Measurements from ENCODE around the gene POR. TPM values are rescaled to one million over a fixed set of nuclear protein-coding genes. Genes with fewer than 3 reads are reported as not detected.
"Not testable (repeated sequence)": the region's sequence is repeated elsewhere in the genome, so short reads cannot be mapped to it uniquely, and the experiment has no call there.

Gene POR
- total RNA-seq, 2 donors from 2014 or later: 88.0 to 136 TPM

DNA sequence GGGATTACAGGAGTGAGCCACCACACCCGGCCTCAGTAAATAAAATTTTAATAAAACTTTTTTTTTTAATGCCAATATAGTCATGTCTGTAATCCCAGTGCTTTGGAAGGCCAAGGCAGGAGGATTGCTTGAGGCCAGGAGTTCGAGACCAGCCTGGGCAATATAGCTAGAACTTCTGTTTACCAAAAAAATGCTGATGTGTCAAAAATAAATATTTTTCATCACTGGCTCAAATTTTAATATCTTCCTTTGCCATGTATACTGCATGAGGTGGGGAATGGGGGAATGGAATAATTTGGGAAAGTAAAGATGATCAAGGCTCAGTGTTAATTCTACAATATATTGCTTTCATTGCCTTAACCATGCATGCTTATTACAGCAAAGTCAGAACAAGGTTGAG is 46.8 kb upstream of the POR start:
- TF ChIP-seq POLR2AphosphoS5 (IDR thresholded peaks at IDR 0.05): no peak
- TF ChIP-seq, protein P1, sequence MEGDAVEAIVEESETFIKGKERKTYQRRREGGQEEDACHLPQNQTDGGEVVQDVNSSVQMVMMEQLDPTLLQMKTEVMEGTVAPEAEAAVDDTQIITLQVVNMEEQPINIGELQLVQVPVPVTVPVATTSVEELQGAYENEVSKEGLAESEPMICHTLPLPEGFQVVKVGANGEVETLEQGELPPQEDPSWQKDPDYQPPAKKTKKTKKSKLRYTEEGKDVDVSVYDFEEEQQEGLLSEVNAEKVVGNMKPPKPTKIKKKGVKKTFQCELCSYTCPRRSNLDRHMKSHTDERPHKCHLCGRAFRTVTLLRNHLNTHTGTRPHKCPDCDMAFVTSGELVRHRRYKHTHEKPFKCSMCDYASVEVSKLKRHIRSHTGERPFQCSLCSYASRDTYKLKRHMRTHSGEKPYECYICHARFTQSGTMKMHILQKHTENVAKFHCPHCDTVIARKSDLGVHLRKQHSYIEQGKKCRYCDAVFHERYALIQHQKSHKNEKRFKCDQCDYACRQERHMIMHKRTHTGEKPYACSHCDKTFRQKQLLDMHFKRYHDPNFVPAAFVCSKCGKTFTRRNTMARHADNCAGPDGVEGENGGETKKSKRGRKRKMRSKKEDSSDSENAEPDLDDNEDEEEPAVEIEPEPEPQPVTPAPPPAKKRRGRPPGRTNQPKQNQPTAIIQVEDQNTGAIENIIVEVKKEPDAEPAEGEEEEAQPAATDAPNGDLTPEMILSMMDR (IDR thresholded peaks at IDR 0.05): no peak
- no peak for TF ChIP-seq POLR2A (IDR thresholded peaks at IDR 0.05)
- H3K9me3 ChIP-seq: no peaks in the 10 kb centered on the region
- H3K27ac ChIP-seq: no peak overlapping the region
- H3K4me3 ChIP-seq: no peak overlapping the region
- 97% methylated on average over 2 of the region's 2 CpGs for WGBS
- no peaks in the 10 kb centered on the region for H3K4me1 ChIP-seq (replicated peaks)
- no peak for DNase-seq (ENCODE audit: low spot score)
- H3K27me3 ChIP-seq (replicated peaks; ENCODE audit: insufficient read depth): no peaks in the 10 kb centered on the region
- intact Hi-C loops (cut with DNase I): no loop called here
- no peaks in the 10 kb centered on the region for H3K36me3 ChIP-seq

DNA sequence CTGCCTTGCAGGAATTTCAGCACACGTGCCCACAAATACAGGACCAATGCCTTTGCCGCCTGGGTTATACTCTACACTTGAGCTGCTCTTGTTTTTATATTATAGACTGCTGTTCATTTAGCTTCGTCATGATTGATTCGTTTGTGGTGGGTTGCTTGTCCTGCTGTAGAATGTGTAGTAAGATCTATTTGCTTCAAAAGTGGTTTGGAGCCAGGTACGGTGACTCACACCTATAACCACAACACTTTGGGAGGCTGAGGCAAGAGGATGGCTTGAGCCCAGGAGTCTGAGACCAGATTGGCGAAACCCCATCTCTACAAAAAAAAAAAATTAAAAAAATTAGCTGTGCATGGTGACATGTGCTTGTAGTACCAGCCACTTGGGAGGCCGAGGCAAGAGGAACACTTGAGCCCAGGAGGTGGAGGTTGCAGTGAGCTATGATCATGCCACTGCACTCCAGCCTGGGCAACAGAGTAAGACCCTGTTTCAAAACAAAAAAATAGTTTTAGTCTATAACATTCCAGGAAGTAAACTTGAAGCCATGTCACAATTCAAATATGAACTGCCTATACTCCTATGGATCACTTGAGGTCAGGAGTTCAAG is 45.1 kb upstream of the POR start:
- intact Hi-C loops (cut with DNase I): no loop called here
- no peak overlapping the region for H3K27ac ChIP-seq
- DNase-seq (ENCODE audit: low spot score): no peak
- no peaks in the 10 kb centered on the region for H3K27me3 ChIP-seq (replicated peaks; ENCODE audit: insufficient read depth)
- no peaks in the 10 kb centered on the region for H3K4me1 ChIP-seq (replicated peaks)
- WGBS: 82% methylated on average over 7 of the region's 7 CpGs
- TF ChIP-seq, protein P1 (IDR thresholded peaks at IDR 0.05): no peak
- TF ChIP-seq POLR2AphosphoS5 (IDR thresholded peaks at IDR 0.05) (no peak), POLR2A (IDR thresholded peaks at IDR 0.05) (no peak)
- H3K4me3 ChIP-seq: no peak overlapping the region
- H3K36me3 ChIP-seq: no peaks in the 10 kb centered on the region
- no peaks in the 10 kb centered on the region for H3K9me3 ChIP-seq

DNA sequence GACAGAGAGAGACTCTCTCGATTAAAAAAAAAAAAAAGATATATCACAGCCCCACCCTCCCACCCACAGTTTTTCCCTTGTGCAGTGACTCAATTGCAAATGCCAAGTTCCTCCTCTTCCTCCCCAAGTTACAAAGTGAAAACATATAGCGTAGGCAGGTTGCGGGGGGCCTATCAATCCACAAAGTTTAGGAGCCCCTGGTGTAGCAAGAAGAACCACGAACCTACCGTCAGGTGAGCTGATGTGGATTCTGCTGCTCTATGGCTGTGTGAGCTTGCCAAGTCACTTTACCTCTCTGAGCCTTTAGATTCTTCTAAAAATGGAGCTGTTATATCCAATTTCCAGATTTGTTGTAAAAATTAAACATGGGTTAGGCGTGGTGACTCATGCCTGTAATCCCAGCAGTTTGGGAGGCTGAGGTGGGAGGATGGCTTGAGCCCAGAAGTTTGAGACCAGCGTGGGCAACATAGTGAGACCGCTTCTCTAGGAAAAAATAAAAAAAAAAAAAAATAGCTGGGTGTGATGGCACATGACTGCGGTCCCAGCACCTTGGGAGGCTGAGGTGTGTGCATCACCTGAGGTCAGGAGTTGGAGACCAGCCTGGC is 44.3 kb upstream of the POR start:
- Histone ChIP-seq H3K9me3 (no peaks in the 10 kb centered on the region), H3K4me3 (no peak overlapping the region), H3K27me3 (replicated peaks; ENCODE audit: insufficient read depth) (no peaks in the 10 kb centered on the region), H3K36me3 (no peaks in the 10 kb centered on the region), H3K4me1 (replicated peaks) (no peaks in the 10 kb centered on the region), H3K27ac (no peak overlapping the region)
- intact Hi-C loops (cut with DNase I): no loop called here
- WGBS: 88% methylated on average over 9 of the region's 9 CpGs
- TF ChIP-seq POLR2AphosphoS5 (IDR thresholded peaks at IDR 0.05): no peak
- TF ChIP-seq, protein P1 (IDR thresholded peaks at IDR 0.05): no peak
- TF ChIP-seq POLR2A (IDR thresholded peaks at IDR 0.05): no peak
- DNase-seq (ENCODE audit: low spot score): no peak

DNA sequence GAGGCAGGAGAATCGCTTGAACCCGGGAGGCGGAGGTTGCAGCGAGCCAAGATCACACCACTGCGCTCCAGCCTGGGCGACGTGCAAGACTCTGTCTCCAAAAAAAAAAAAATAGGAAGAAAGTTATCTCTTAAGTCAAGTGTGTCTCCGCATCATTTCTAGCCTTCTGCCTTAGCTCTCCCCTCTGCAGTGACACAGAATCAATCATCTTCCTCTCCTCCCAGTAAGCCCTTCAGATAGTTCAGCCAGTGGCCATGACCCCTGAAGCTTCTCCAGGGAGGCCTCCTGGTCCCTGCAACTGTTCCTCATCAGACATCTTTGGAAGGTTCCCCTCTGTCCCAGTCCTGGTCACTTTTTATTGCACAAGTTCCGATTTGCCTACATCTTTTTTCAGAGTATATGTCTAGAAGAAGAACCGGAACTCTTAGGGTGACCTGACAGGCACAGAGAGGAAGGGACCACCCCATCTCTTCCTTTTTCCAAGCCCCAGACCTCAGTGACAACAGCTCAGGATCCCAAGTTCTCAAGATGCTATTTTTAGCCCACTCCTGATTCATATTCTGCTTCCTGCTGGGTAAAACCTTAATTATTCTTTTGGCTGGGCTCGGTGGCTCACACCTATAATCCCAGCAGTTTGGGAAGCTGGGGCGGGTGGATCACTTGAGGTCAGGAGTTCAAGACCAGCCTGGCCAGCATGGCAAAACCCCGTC is 42.7 kb upstream of the POR start:
- Histone ChIP-seq H3K27ac (no peak overlapping the region), H3K9me3 (no peaks in the 10 kb centered on the region), H3K36me3 (no peaks in the 10 kb centered on the region), H3K27me3 (replicated peaks; ENCODE audit: insufficient read depth) (no peaks in the 10 kb centered on the region), H3K4me3 (no peak overlapping the region), H3K4me1 (replicated peaks) (no peaks in the 10 kb centered on the region)
- no peak for DNase-seq (ENCODE audit: low spot score)
- TF ChIP-seq POLR2AphosphoS5 (IDR thresholded peaks at IDR 0.05) (no peak), POLR2A (IDR thresholded peaks at IDR 0.05) (no peak)
- TF ChIP-seq, protein P1 (IDR thresholded peaks at IDR 0.05): no peak
- WGBS: 64% methylated on average over 13 of the region's 13 CpGs
- intact Hi-C loops (cut with DNase I): no loop called here

DNA sequence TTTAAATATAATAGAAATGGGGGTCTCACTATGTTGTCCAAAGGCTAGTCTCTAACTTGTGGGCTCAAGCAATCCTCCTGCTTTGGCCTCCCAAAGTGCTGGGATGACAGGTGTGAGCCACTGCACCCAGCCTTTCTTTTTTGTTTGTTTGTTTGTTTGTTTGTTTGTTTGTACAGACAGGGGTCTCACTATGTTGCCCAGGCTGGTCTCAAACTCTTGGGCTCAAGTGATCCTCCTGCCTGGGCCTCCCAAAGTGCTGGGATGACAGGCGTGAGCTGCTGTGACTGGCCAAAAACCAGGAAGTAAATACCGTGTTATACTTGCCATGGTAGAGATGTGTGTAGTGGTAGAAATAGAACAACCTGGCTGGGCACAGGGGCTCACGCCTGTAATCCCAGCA is 40.8 kb upstream of the POR start:
- H3K9me3 ChIP-seq; H3K4me1 ChIP-seq (replicated peaks); H3K27ac ChIP-seq; H3K4me3 ChIP-seq; DNase-seq (ENCODE audit: low spot score); H3K27me3 ChIP-seq (replicated peaks; ENCODE audit: insufficient read depth); intact Hi-C loops (cut with DNase I); H3K36me3 ChIP-seq: not testable (repeated sequence)
- WGBS: 92% methylated on average over 3 of the region's 3 CpGs
